Activated T-cell treated with anti-CD3 and anti-CD28 coated beads, Interleukin-2, amount 50 U/mL, for 1 hour (primary cell): Measurements from ENCODE around the gene SETD5.
"Not testable (repeated sequence)": the region's sequence is repeated elsewhere in the genome, so short reads cannot be mapped to it uniquely, and the experiment has no call there.

ENCODE experiments used
- DNase-seq: peaks from one replicate; pipeline ENCODE4 v3.0.0-alpha.2; 2020

Gene SETD5

GRCh38 chr3:9468460-9468859 lies 71.0 kb downstream of the SETD5 start:
- DNase-seq = no peak

- no peak for DNase-seq
These were observed 72.6 kb downstream of the SETD5 start for GRCh38 chr3:9469986-9470385.

- DNase-seq = no peak
These were observed 76.2 kb downstream of the SETD5 start for GRCh38 chr3:9473496-9474065.

GRCh38 chr3:9474482-9474881 lies 77.1 kb downstream of the SETD5 start:
- DNase-seq = no peak

- DNase-seq = no peak
These were observed 79.5 kb downstream of the SETD5 start for GRCh38 chr3:9476935-9477334.

- no peak for DNase-seq
These were observed 82.8 kb downstream of the SETD5 start for GRCh38 chr3:9480265-9480664.

GRCh38 chr3:9485248-9485647 lies 87.8 kb downstream of the SETD5 start:
- DNase-seq = no peak

GRCh38 chr3:9491506-9491905 lies 94.1 kb downstream of the SETD5 start:
- DNase-seq = no peak

GRCh38 chr3:9494036-9494435 lies 96.6 kb downstream of the SETD5 start:
- not testable (repeated sequence) for DNase-seq

- no peak for DNase-seq
These were observed 99.5 kb downstream of the SETD5 start for GRCh38 chr3:9496893-9497292.

- no peak for DNase-seq
These were observed 100.6 kb downstream of the SETD5 start for GRCh38 chr3:9497821-9498565.

GRCh38 chr3:9498781-9499180 lies 101.4 kb downstream of the SETD5 start:
- DNase-seq = no peak

- DNase-seq = no peak
These were observed 102.2 kb downstream of the SETD5 start for GRCh38 chr3:9499455-9500107.

- peak; percentile 62 for DNase-seq
These were observed 103.0 kb downstream of the SETD5 start for GRCh38 chr3:9500108-9501050.

- no peak for DNase-seq
These were observed 103.8 kb downstream of the SETD5 start for GRCh38 chr3:9501226-9501625.

- DNase-seq = peak; percentile 72
These were observed 105.9 kb downstream of the SETD5 start for GRCh38 chr3:9503283-9503682.

- no peak for DNase-seq
These were observed 110.5 kb downstream of the SETD5 start for GRCh38 chr3:9507586-9508578.

- DNase-seq = no peak
These were observed 111.4 kb downstream of the SETD5 start for GRCh38 chr3:9508781-9509180.

GRCh38 chr3:9512456-9513045 lies 115.1 kb downstream of the SETD5 start:
- DNase-seq = no peak

GRCh38 chr3:9514306-9514705 lies 116.9 kb downstream of the SETD5 start:
- DNase-seq = no peak

- DNase-seq = no peak
These were observed 117.5 kb downstream of the SETD5 start for GRCh38 chr3:9514956-9515355.
